HepG2 (cell line): ENCODE results near the gene GLYATL1B. TPM values are rescaled to one million over a fixed set of nuclear protein-coding genes. Genes with fewer than 3 reads are reported as not detected.

Experiments used
- ATAC-seq: fragments of 200-7000 bp; cut with Tn5 transposase; 3 replicates; pipeline ENCODE4 v1.9.1; 2020; ENCODE audit warnings: mild to moderate bottlenecking, moderate library complexity
- BruUV-seq: library from RNA; stranded (reverse); fragments of 400-500 nt; replicated peaks from 2 replicates; lab custom pipeline; 2021; lab: Mats Ljungman, UMichigan
- CTCF ChIA-PET: fragments of 300-600 bp; formaldehyde crosslinking; extraction: SDS; loops from one replicate; lab custom pipeline; 2021; ENCODE audit warnings: low total read pairs, inconsistent platforms, low intra/inter-chr PET ratio; lab: Yijun Ruan, JAX
- POLR2A ChIA-PET: fragments of 350-600 bp; sonication (Branson Sonifier 250); formaldehyde crosslinking; loops from one replicate; lab custom pipeline; 2020; ENCODE audit warnings: antibody characterized with exemption, inconsistent platforms; lab: Yijun Ruan, JAX
- DNase-seq: peaks from one replicate; pipeline ENCODE4 v3.0.0-alpha.2; 2015; ENCODE audit warnings: low spot score
- FAIRE-seq: peaks from 3 replicates; lab custom pipeline; 2011; peaks lifted over from hg19 to GRCh38; lab: Jason Lieb, UNC
- H2AFZ ChIP-seq: one replicate; pipeline ENCODE4 v1.6.1; 2011; ENCODE audit warnings: low read length, inconsistent platforms
- H3K27ac ChIP-seq: fragments of 300-600 bp; 3 replicates; pipeline ENCODE4 v1.8.0; 2011; ENCODE audit warnings: mixed run types, mild to moderate bottlenecking, mixed read lengths, low read length, inconsistent platforms; ENCODE audit not compliant: insufficient read depth; ENCODE audit errors: extremely low read length
- H3K27me3 ChIP-seq, 2 experiments: fragments of 200-600 bp in 1 of 2; 2 replicates in 1 of 2; 3 replicates in 1 of 2; pipeline versions ENCODE4 v1.6.0 to v1.8.0; 2011; ENCODE audit warnings: low read length in 2 of 2, mild to moderate bottlenecking in 2 of 2, moderate library complexity in 2 of 2, inconsistent platforms in 1 of 2; ENCODE audit not compliant: insufficient read depth in 2 of 2, control insufficient read depth in 1 of 2
- H3K36me3 ChIP-seq, 2 experiments: fragments of 200-600 bp in 1 of 2; replicated peaks in 1 of 2; 2 replicates in 1 of 2; 3 replicates in 1 of 2; pipeline versions ENCODE4 v1.5.1 to v1.8.0; 2011; ENCODE audit warnings: low read length in 2 of 2, inconsistent platforms in 1 of 2; ENCODE audit not compliant: insufficient read depth in 2 of 2, control insufficient read depth in 1 of 2
- H3K4me1 ChIP-seq: 2 replicates; pipeline ENCODE4 v1.5.1; 2012; ENCODE audit warnings: low read length, inconsistent platforms; ENCODE audit not compliant: insufficient read depth
- H3K4me2 ChIP-seq: 2 replicates; pipeline ENCODE4 v1.6.0; 2011; ENCODE audit warnings: low read depth, low read length, inconsistent platforms
- H3K4me3 ChIP-seq, 3 experiments: fragments of 200-600 bp in 1 of 3; sonication (generic), shearing (Covaris generic) in 1 of 3; replicated peaks in 1 of 3; 2 replicates each; pipeline ENCODE4 v1.5.1; 2011 to 2016; ENCODE audit warnings: low read length in 3 of 3, inconsistent platforms in 2 of 3, low read depth in 2 of 3, mild to moderate bottlenecking in 2 of 3, control low read depth in 1 of 3, mixed read lengths in 1 of 3; ENCODE audit not compliant: insufficient read depth in 1 of 3
- H3K79me2 ChIP-seq: one replicate; pipeline ENCODE4 v1.6.1; 2011; ENCODE audit warnings: low read length, inconsistent platforms; ENCODE audit not compliant: insufficient read depth
- H3K9ac ChIP-seq: 2 replicates; pipeline ENCODE4 v1.6.0; 2011; ENCODE audit warnings: mild to moderate bottlenecking, low read depth, low read length, inconsistent platforms; ENCODE audit not compliant: insufficient read depth
- H3K9me3 ChIP-seq: 2 replicates; pipeline ENCODE4 v1.5.1; 2012; ENCODE audit warnings: mild to moderate bottlenecking, low read length
- H4K20me1 ChIP-seq: 2 replicates; pipeline ENCODE4 v1.6.0; 2011; ENCODE audit warnings: inconsistent platforms, mild to moderate bottlenecking, low read length, moderate library complexity; ENCODE audit not compliant: insufficient read depth
- GTF2F1 ChIP-seq: fragments of 150-350 bp; IDR thresholded peaks from 2 replicates; pipeline ENCODE4 v1.6.1; 2014; ENCODE audit warnings: low read length
- RBM22 ChIP-seq: fragments of 200-400 bp; formaldehyde crosslinking; optimal IDR thresholded peaks from 2 replicates; pipeline ENCODE3; 2017; ENCODE audit warnings: mild to moderate bottlenecking, low read length, moderate library complexity
- SMYD3 ChIP-seq: sonication (generic); formaldehyde crosslinking; IDR thresholded peaks from 2 replicates; pipeline ENCODE4 v1.8.1; 2023; ENCODE audit warnings: mild to moderate bottlenecking, missing genetic modification reagents
- SP140L ChIP-seq: sonication (generic); formaldehyde crosslinking; IDR thresholded peaks from 2 replicates; pipeline ENCODE4 v1.4.0; 2020; ENCODE audit warnings: missing genetic modification reagents, borderline replicate concordance
- YEATS4 ChIP-seq: sonication (generic); formaldehyde crosslinking; IDR thresholded peaks from 2 replicates; pipeline ENCODE4 v1.4.0; 2020; ENCODE audit warnings: missing genetic modification reagents, borderline replicate concordance
- ZNF691 ChIP-seq: sonication (generic); formaldehyde crosslinking; IDR thresholded peaks from 2 replicates; pipeline ENCODE4 v1.4.0; 2020; ENCODE audit warnings: missing genetic modification reagents, low read depth, mild to moderate bottlenecking, borderline replicate concordance
- WGBS: methylation state at CpG from one replicate; pipeline ENCODE4 v1.1.6; 2017; ENCODE audit warnings: low lambda C conversion rate; 5-methylcytosine and 5-hydroxymethylcytosine counted together
- in situ Hi-C: cut with HindIII; loops from 2 replicates; pipeline ENCODE4 v1.10.0; 2017; ENCODE audit warnings: low pct_unique_long_range_greater_than_20kb; ENCODE audit not compliant: extremely low pct_ligation_motif_present
- intact Hi-C: fragments of 100-400 bp; cut with micrococcal nuclease; formaldehyde crosslinking; loops from one replicate; pipeline ENCODE4 v1.10.0; 2022; ENCODE audit not compliant: unreplicated experiment
- polyA plus RNA-seq, 8 experiments: library from polyadenylated mRNA; depleted of rRNA in 3 of 8; stranded (reverse) in 7 of 8; unstranded in 1 of 8; fragments of >200 nt; fragmentation: Illumina TruSeq in 4 of 8; extraction: Trizol in 4 of 8; gene quantifications; 2 replicates each; pipeline versions ENCODE4 v1.2.1 to v1.2.3, GENCODE V29; 2011 to 2016; ENCODE audit warnings: low read depth in 4 of 8, missing spikeins in 1 of 8, mixed read lengths in 1 of 8; ENCODE audit not compliant: insufficient read depth in 1 of 8
- total RNA-seq, 5 experiments: library from RNA; depleted of rRNA; stranded (reverse); fragments of >200 nt; fragmentation: Illumina TruSeq; extraction: Trizol; gene quantifications; 2 replicates each; pipeline ENCODE4 v1.2.3, GENCODE V29; 2016; ENCODE audit warnings: low read depth in 1 of 5

Gene GLYATL1B
- total and polyA plus RNA-seq, 2 of the 13 experiments (the other 11 are each of a cell fraction or from before 2014, with no cell fraction given), result not detected

- Histone ChIP-seq H3K79me2 (no peaks in the 10 kb centered on the region), H3K9ac (no peak overlapping the region), H3K36me3 (no peaks in the 10 kb centered on the region), H4K20me1 (no peaks in the 10 kb centered on the region), H3K4me1 (peaks cover 50% of the 10 kb centered on the region), H3K9me3 (no peaks in the 10 kb centered on the region), H2AFZ (no peak overlapping the region), H3K4me2 (peak overlapping the region; percentile 79), H3K4me3 (no peak overlapping the region), H3K27me3 (no peaks in the 10 kb centered on the region), H3K27ac (no peak overlapping the region)
- intact Hi-C loops, result loop anchor here (10.0 kb wide), 1 partner anchor 61 kb away; no protein-coding TSS in a partner anchor
- in situ Hi-C loops, result no loop called here
- TF ChIP-seq GTF2F1, result no peak
- TF ChIP-seq RBM22, result no peak
- no peak for TF ChIP-seq YEATS4 (CRISPR knock-in tag)
- no peak for TF ChIP-seq SP140L
- TF ChIP-seq ZNF691 (CRISPR knock-in tag), result no peak
- TF ChIP-seq SMYD3, result no peak
- FAIRE-seq (no peak), DNase-seq (no peak), ATAC-seq (no peak)
- 88% methylated on average over 1 of the region's 1 CpG for WGBS
- no TSS peak for BruUV-seq
- POLR2A ChIA-PET, result no interaction called here
- CTCF ChIA-PET, result no interaction called here
Observed at GRCh38 chr11:59144096-59144495, 58.0 kb downstream of the GLYATL1B start.

Other genes with a start within 250 kb of the GLYATL1B start
- not detected in 2 replicates for gene GLYATL2, start 241.6 kb upstream of the GLYATL1B start, total RNA-seq (2016; rRNA removed; fragmentation: Illumina TruSeq; extraction: Trizol)
- gene GLYATL2, start 241.6 kb upstream of the GLYATL1B start, polyA plus RNA-seq (2011; rRNA removed), result not detected in 2 replicates
- 0.17 TPM in 1 of 2 replicates, not detected in the other for gene GLYATL1, start 146.8 kb upstream of the GLYATL1B start, total RNA-seq (2016; rRNA removed; fragmentation: Illumina TruSeq; extraction: Trizol)
- 0.17 TPM in 2 replicates for gene GLYATL1, start 146.8 kb upstream of the GLYATL1B start, polyA plus RNA-seq (2011; rRNA removed)
- 28.2 and 44.5 TPM in 2 replicates for gene FAM111B, start 20.9 kb downstream of the GLYATL1B start, total RNA-seq (2016; rRNA removed; fragmentation: Illumina TruSeq; extraction: Trizol)
- 1.5 and 1.6 TPM in 2 replicates for gene FAM111B, start 20.9 kb downstream of the GLYATL1B start, polyA plus RNA-seq (2011; rRNA removed)
- 13.5 and 17.0 TPM in 2 replicates for gene FAM111A, start 56.5 kb downstream of the GLYATL1B start, total RNA-seq (2016; rRNA removed; fragmentation: Illumina TruSeq; extraction: Trizol)
- gene FAM111A, start 56.5 kb downstream of the GLYATL1B start, polyA plus RNA-seq (2011; rRNA removed), result 3.2 and 3.9 TPM in 2 replicates
- gene DTX4, start 85.8 kb downstream of the GLYATL1B start, total RNA-seq (2016; rRNA removed; fragmentation: Illumina TruSeq; extraction: Trizol), result 5.6 and 6.9 TPM in 2 replicates
- 0.50 and 0.67 TPM in 2 replicates for gene DTX4, start 85.8 kb downstream of the GLYATL1B start, polyA plus RNA-seq (2011; rRNA removed)
- gene MPEG1, start 126.6 kb downstream of the GLYATL1B start, total RNA-seq (2016; rRNA removed; fragmentation: Illumina TruSeq; extraction: Trizol), result not detected in 2 replicates
- gene MPEG1, start 126.6 kb downstream of the GLYATL1B start, polyA plus RNA-seq (2011; rRNA removed), result not detected in 2 replicates